GM21360 (cell line): ENCODE data around the gene TRIM65.
"Not testable (repeated sequence)": the region's sequence is repeated elsewhere in the genome, so short reads cannot be mapped to it uniquely, and the experiment has no call there.

Experiments used
- ATAC-seq: cut with Tn5 transposase; IDR thresholded peaks from one replicate; pipeline ENCODE4 v1.9.1; 2021; ENCODE audit warnings: mild to moderate bottlenecking, moderate library complexity; ENCODE audit not compliant: unreplicated experiment

The TRIM65 gene

GRCh38 chr17:75854881-75855309 lies 41.9 kb downstream of the TRIM65 start:
- no peak for ATAC-seq

GRCh38 chr17:75854101-75854748 lies 42.5 kb downstream of the TRIM65 start:
- ATAC-seq = no peak

- no peak for ATAC-seq
These were observed 43.3 kb downstream of the TRIM65 start for GRCh38 chr17:75853433-75853832.

- ATAC-seq = not testable (repeated sequence)
These were observed 45.1 kb downstream of the TRIM65 start for GRCh38 chr17:75851693-75851991.

- ATAC-seq = no peak
These were observed 45.6 kb downstream of the TRIM65 start for GRCh38 chr17:75850928-75851692.

- ATAC-seq = no peak
These were observed 47.0 kb downstream of the TRIM65 start for GRCh38 chr17:75849724-75850123.

GRCh38 chr17:75849279-75849646 lies 47.5 kb downstream of the TRIM65 start:
- ATAC-seq = no peak

GRCh38 chr17:75848523-75849278 lies 48.0 kb downstream of the TRIM65 start:
- ATAC-seq = no peak

GRCh38 chr17:75847614-75848522 lies 48.9 kb downstream of the TRIM65 start:
- ATAC-seq = no peak

- no peak for ATAC-seq
These were observed 49.8 kb downstream of the TRIM65 start for GRCh38 chr17:75846692-75847613.

GRCh38 chr17:75845933-75846691 lies 50.6 kb downstream of the TRIM65 start:
- ATAC-seq = no peak

- peak; percentile 56 for ATAC-seq
These were observed 51.6 kb downstream of the TRIM65 start for GRCh38 chr17:75845058-75845711.

- peak; percentile 6 for ATAC-seq
These were observed 52.2 kb downstream of the TRIM65 start for GRCh38 chr17:75844530-75845057.

GRCh38 chr17:75843577-75844529 lies 52.9 kb downstream of the TRIM65 start, which contains the start of gene UNC13D:
UNC13D (minus strand) TSS chr17:75844404; CDS start chr17:75844337, 67 bp downstream.
- ATAC-seq = no peak

- ATAC-seq = no peak
These were observed 53.7 kb downstream of the TRIM65 start for GRCh38 chr17:75842963-75843576.

GRCh38 chr17:75842411-75842810 lies 54.3 kb downstream of the TRIM65 start:
- no peak for ATAC-seq

- no peak for ATAC-seq
These were observed 56.0 kb downstream of the TRIM65 start for GRCh38 chr17:75840799-75841164.
